ENCODE results near the gene HUNK. TPM values are rescaled to one million over a fixed set of nuclear protein-coding genes. Genes with fewer than 3 reads are reported as not detected.
A peak's percentile ranks its signal among the peaks of the same experiment; 100 is the strongest.

The HUNK gene
- total and polyA plus RNA-seq, 2 experiments from 2014 or later = 6.7 to 9.2 TPM

GRCh38 chr21:31924548-31924947 lies 51.7 kb downstream of the HUNK start:
- no peak for TF ChIP-seq CTCF (IDR thresholded peaks at IDR 0.05; ENCODE audit: low read depth, low read length)
- DNase-seq (ENCODE audit: low read depth in 1 of 2, low spot score in 1 of 2) = no peak
- Histone ChIP-seq H3K9me3 (ENCODE audit: low read depth) (no peaks in the 10 kb centered on the region), H3K27me3 (no peaks in the 10 kb centered on the region), H3K4me1 (ENCODE audit: low read depth) (peaks cover 20% of the 10 kb centered on the region), H3K4me3 (no peak overlapping the region), H3K36me3 (no peaks in the 10 kb centered on the region), H3K27ac (no peak overlapping the region)

GRCh38 chr21:31926498-31926897 lies 53.7 kb downstream of the HUNK start:
- Histone ChIP-seq H3K9me3 (ENCODE audit: low read depth) (no peaks in the 10 kb centered on the region), H3K4me3 (no peak overlapping the region), H3K4me1 (ENCODE audit: low read depth) (peaks cover 36% of the 10 kb centered on the region), H3K27ac (no peak overlapping the region), H3K36me3 (no peaks in the 10 kb centered on the region), H3K27me3 (no peaks in the 10 kb centered on the region)
- no peak for DNase-seq (ENCODE audit: low read depth in 1 of 2, low spot score in 1 of 2)
- TF ChIP-seq CTCF (IDR thresholded peaks at IDR 0.05; ENCODE audit: low read depth, low read length) = no peak

- no peak for TF ChIP-seq CTCF (IDR thresholded peaks at IDR 0.05; ENCODE audit: low read depth, low read length)
- Histone ChIP-seq H3K27me3 (no peaks in the 10 kb centered on the region), H3K9me3 (ENCODE audit: low read depth) (no peaks in the 10 kb centered on the region), H3K4me1 (ENCODE audit: low read depth) (peaks cover 36% of the 10 kb centered on the region), H3K27ac (peak overlapping the region; percentile 72), H3K4me3 (no peak overlapping the region), H3K36me3 (no peaks in the 10 kb centered on the region)
- DNase-seq (ENCODE audit: low read depth in 1 of 2, low spot score in 1 of 2) = no peak
These were observed 55.0 kb downstream of the HUNK start for GRCh38 chr21:31927689-31928353.

GRCh38 chr21:31928656-31929055 lies 55.8 kb downstream of the HUNK start:
- no peaks in the 10 kb centered on the region for H3K36me3 ChIP-seq
- H3K4me3 ChIP-seq = no peak overlapping the region
- H3K27ac ChIP-seq = peak overlapping the region; percentile 72
- no peak for TF ChIP-seq CTCF (IDR thresholded peaks at IDR 0.05; ENCODE audit: low read depth, low read length)
- H3K27me3 ChIP-seq = no peaks in the 10 kb centered on the region
- no peak for DNase-seq (ENCODE audit: low read depth in 1 of 2, low spot score in 1 of 2)
- H3K4me1 ChIP-seq (ENCODE audit: low read depth) = peaks cover 36% of the 10 kb centered on the region
- H3K9me3 ChIP-seq (ENCODE audit: low read depth) = no peaks in the 10 kb centered on the region

- peak in 1 of 2 donors; percentile 86 for DNase-seq (ENCODE audit: low read depth in 1 of 2, low spot score in 1 of 2)
- Histone ChIP-seq H3K27ac (peak overlapping the region; percentile 83), H3K9me3 (ENCODE audit: low read depth) (no peaks in the 10 kb centered on the region), H3K36me3 (no peaks in the 10 kb centered on the region), H3K27me3 (no peaks in the 10 kb centered on the region), H3K4me1 (ENCODE audit: low read depth) (peaks cover 36% of the 10 kb centered on the region), H3K4me3 (no peak overlapping the region)
- no peak for TF ChIP-seq CTCF (IDR thresholded peaks at IDR 0.05; ENCODE audit: low read depth, low read length)
These were observed 56.7 kb downstream of the HUNK start for GRCh38 chr21:31929548-31929947.

All from cardiac muscle cell (in vitro differentiated cells and primary cell).